Activated CD4-positive, alpha-beta T cell treated with anti-CD3 and anti-CD28 coated beads, Interleukin-2, Interleukin-4, amounts not matched to agents 100 ng/mL and 50 ng/mL, durations not matched to agents 16 hours and 8 hours (primary cell): ENCODE data around the gene PRMT5.
A peak's percentile ranks its signal among the peaks of the same experiment; 100 is the strongest.

Experiments
- DNase-seq: peaks from one replicate; pipeline ENCODE4 v3.0.0-alpha.2; 2020; ENCODE audit warnings: low spot score

The PRMT5 gene

GRCh38 chr14:22896760-22897159 is 32.4 kb downstream of the PRMT5 start:
- no peak for DNase-seq

GRCh38 chr14:22896356-22896755 is 32.8 kb downstream of the PRMT5 start:
- DNase-seq, result no peak

- no peak for DNase-seq
These were observed 33.8 kb downstream of the PRMT5 start for GRCh38 chr14:22895402-22895801.

- DNase-seq, result no peak
These were observed 35.5 kb downstream of the PRMT5 start for GRCh38 chr14:22893706-22894105.

GRCh38 chr14:22892488-22892887 is 36.7 kb downstream of the PRMT5 start:
- no peak for DNase-seq

- DNase-seq, result no peak
These were observed 38.8 kb downstream of the PRMT5 start for GRCh38 chr14:22890416-22890815.

GRCh38 chr14:22888662-22889061 is 40.5 kb downstream of the PRMT5 start:
- DNase-seq, result no peak

- no peak for DNase-seq
These were observed 41.2 kb downstream of the PRMT5 start for GRCh38 chr14:22887990-22888378.

GRCh38 chr14:22887260-22887989 is 41.8 kb downstream of the PRMT5 start:
- DNase-seq, result peak; percentile 50

GRCh38 chr14:22886500-22887259 is 42.5 kb downstream of the PRMT5 start:
- DNase-seq, result peak; percentile 75

GRCh38 chr14:22885975-22886374 is 43.2 kb downstream of the PRMT5 start:
- no peak for DNase-seq

- no peak for DNase-seq
These were observed 44.2 kb downstream of the PRMT5 start for GRCh38 chr14:22884738-22885523.

- no peak for DNase-seq
These were observed 45.0 kb downstream of the PRMT5 start for GRCh38 chr14:22884076-22884737.

- no peak for DNase-seq
These were observed 45.8 kb downstream of the PRMT5 start, which contains the start of gene REM2 for GRCh38 chr14:22883173-22883976. Gene REM2, plus strand, starts transcription at chr14:22883222. Its CDS starts 66 bp downstream, at chr14:22883288.

GRCh38 chr14:22882529-22883172 is 46.5 kb downstream of the PRMT5 start:
- DNase-seq, result no peak

GRCh38 chr14:22882064-22882463 is 47.1 kb downstream of the PRMT5 start:
- DNase-seq, result no peak

- DNase-seq, result no peak
These were observed 50.6 kb downstream of the PRMT5 start for GRCh38 chr14:22878271-22879246.

- no peak for DNase-seq
These were observed 52.1 kb downstream of the PRMT5 start for GRCh38 chr14:22877000-22877501.

GRCh38 chr14:22875748-22876319 is 53.3 kb downstream of the PRMT5 start:
- no peak for DNase-seq
